Neural crest cell (in vitro differentiated cells): ENCODE results near the gene OR51V1. TPM values are rescaled to one million over a fixed set of nuclear protein-coding genes. Genes with fewer than 3 reads are reported as not detected.
"Not testable (repeated sequence)": the region's sequence is repeated elsewhere in the genome, so short reads cannot be mapped to it uniquely, and the experiment has no call there.

Experiments
- DNase-seq: peaks from one replicate; pipeline ENCODE4 v3.0.0; 2021; ENCODE audit warnings: low read depth, mixed read lengths, low spot score
- H3K27ac Mint-ChIP-seq: one replicate; pipeline ENCODE4 v1.8.0; 2021; ENCODE audit warnings: mild to moderate bottlenecking, mixed read lengths; ENCODE audit not compliant: unreplicated experiment
- H3K27me3 Mint-ChIP-seq: 2 replicates; pipeline ENCODE4 v1.8.0; 2021; ENCODE audit warnings: low read depth, mild to moderate bottlenecking, mixed read lengths
- H3K36me3 Mint-ChIP-seq: 2 replicates; pipeline ENCODE4 v1.8.0; 2021; ENCODE audit warnings: low read depth, mild to moderate bottlenecking, mixed read lengths
- H3K4me1 Mint-ChIP-seq: 2 replicates; pipeline ENCODE4 v1.8.0; 2021; ENCODE audit warnings: mixed read lengths
- H3K4me3 Mint-ChIP-seq: one replicate; pipeline ENCODE4 v1.8.0; 2021; ENCODE audit warnings: mild to moderate bottlenecking, mixed read lengths
- H3K9me3 Mint-ChIP-seq: 2 replicates; pipeline ENCODE4 v1.8.0; 2021; ENCODE audit warnings: mixed read lengths
- CTCF ChIP-seq: fragments of 200-600 bp; sonication (generic); conservative IDR thresholded peaks from 2 replicates; pipeline ENCODE4 v1.5.0; 2021; ENCODE audit warnings: antibody characterized with exemption, mild to moderate bottlenecking
- total RNA-seq: library from RNA; stranded (reverse); gene quantifications from 2 replicates; pipeline ENCODE4 v1.2.1, GENCODE V29; 2021

Gene OR51V1
- total RNA-seq, 1 donor from 2014 or later: not detected

- Mint-ChIP-seq H3K27me3 (no peaks in the 10 kb centered on the region), H3K9me3 (no peaks in the 10 kb centered on the region)
Observed at GRCh38 chr11:5192738-5193137, 7.7 kb downstream of the OR51V1 start.

GRCh38 chr11:5188201-5188600 lies 12.3 kb downstream of the OR51V1 start:
- no peak for TF ChIP-seq CTCF
- DNase-seq: no peak
- Mint-ChIP-seq H3K4me1 (no peaks in the 10 kb centered on the region), H3K36me3 (no peaks in the 10 kb centered on the region), H3K27me3 (no peaks in the 10 kb centered on the region), H3K9me3 (no peaks in the 10 kb centered on the region), H3K27ac (no peak overlapping the region), H3K4me3 (no peak overlapping the region)

More at GRCh38 chr11:5192738-5193137, 7.7 kb downstream of the OR51V1 start:
- no peak for DNase-seq
- no peak overlapping the region for H3K4me3 Mint-ChIP-seq
- no peaks in the 10 kb centered on the region for H3K4me1 Mint-ChIP-seq
- no peak overlapping the region for H3K27ac Mint-ChIP-seq
- no peak for TF ChIP-seq CTCF
- H3K36me3 Mint-ChIP-seq: no peaks in the 10 kb centered on the region

- no peaks in the 10 kb centered on the region for H3K36me3 Mint-ChIP-seq
- no peaks in the 10 kb centered on the region for H3K27me3 Mint-ChIP-seq
- no peak for TF ChIP-seq CTCF
- no peaks in the 10 kb centered on the region for H3K9me3 Mint-ChIP-seq
- H3K4me1 Mint-ChIP-seq: no peaks in the 10 kb centered on the region
- H3K4me3 Mint-ChIP-seq: no peak overlapping the region
- no peak for DNase-seq
- H3K27ac Mint-ChIP-seq: no peak overlapping the region
Observed at GRCh38 chr11:5178046-5178837, 22.2 kb downstream of the OR51V1 start.

GRCh38 chr11:5174934-5175333 lies 25.5 kb downstream of the OR51V1 start:
- Mint-ChIP-seq H3K27me3 (no peaks in the 10 kb centered on the region), H3K9me3 (no peaks in the 10 kb centered on the region), H3K4me1 (no peaks in the 10 kb centered on the region), H3K36me3 (no peaks in the 10 kb centered on the region), H3K4me3 (no peak overlapping the region), H3K27ac (no peak overlapping the region)
- no peak for TF ChIP-seq CTCF
- no peak for DNase-seq

GRCh38 chr11:5171856-5172255 lies 28.6 kb downstream of the OR51V1 start:
- H3K9me3 Mint-ChIP-seq: no peaks in the 10 kb centered on the region
- DNase-seq: no peak
- no peak overlapping the region for H3K4me3 Mint-ChIP-seq
- no peaks in the 10 kb centered on the region for H3K27me3 Mint-ChIP-seq
- H3K27ac Mint-ChIP-seq: no peak overlapping the region
- no peaks in the 10 kb centered on the region for H3K4me1 Mint-ChIP-seq
- H3K36me3 Mint-ChIP-seq: no peaks in the 10 kb centered on the region
- no peak for TF ChIP-seq CTCF

- H3K27me3 Mint-ChIP-seq, H3K4me3 Mint-ChIP-seq, H3K36me3 Mint-ChIP-seq, H3K9me3 Mint-ChIP-seq, H3K4me1 Mint-ChIP-seq, DNase-seq, H3K27ac Mint-ChIP-seq: not testable (repeated sequence)
Observed at GRCh38 chr11:5165898-5166297, 34.6 kb downstream of the OR51V1 start.

- H3K27ac Mint-ChIP-seq, H3K9me3 Mint-ChIP-seq, H3K4me3 Mint-ChIP-seq, H3K27me3 Mint-ChIP-seq, DNase-seq, H3K36me3 Mint-ChIP-seq, H3K4me1 Mint-ChIP-seq: not testable (repeated sequence)
Observed at GRCh38 chr11:5164807-5165206, 35.7 kb downstream of the OR51V1 start.

- not testable (repeated sequence) for H3K4me1 Mint-ChIP-seq, H3K9me3 Mint-ChIP-seq
Observed at GRCh38 chr11:5161045-5161444, 39.4 kb downstream of the OR51V1 start.

GRCh38 chr11:5160217-5160616 lies 40.3 kb downstream of the OR51V1 start:
- H3K27ac Mint-ChIP-seq, H3K27me3 Mint-ChIP-seq, H3K36me3 Mint-ChIP-seq, H3K9me3 Mint-ChIP-seq, H3K4me3 Mint-ChIP-seq, DNase-seq, H3K4me1 Mint-ChIP-seq: not testable (repeated sequence)

More at GRCh38 chr11:5161045-5161444, 39.4 kb downstream of the OR51V1 start:
- H3K4me3 Mint-ChIP-seq, DNase-seq, H3K27me3 Mint-ChIP-seq, H3K27ac Mint-ChIP-seq, H3K36me3 Mint-ChIP-seq: not testable (repeated sequence)
